IgD-negative memory B cell (primary cell): ENCODE data around the gene ARL6IP5. TPM values are rescaled to one million over a fixed set of nuclear protein-coding genes. Genes with fewer than 3 reads are reported as not detected.
A peak's percentile ranks its signal among the peaks of the same experiment; 100 is the strongest.

ENCODE experiments used
- H3K27ac Mint-ChIP-seq, 3 donors: one replicate each; pipeline ENCODE4 v1.8.0; 2020 to 2022; ENCODE audit warnings: mild to moderate bottlenecking in 3 of 3, mixed read lengths in 3 of 3, moderate library complexity in 1 of 3
- H3K27me3 Mint-ChIP-seq: one replicate; pipeline ENCODE4 v1.8.0; 2021; ENCODE audit warnings: mixed read lengths
- H3K36me3 Mint-ChIP-seq: one replicate; pipeline ENCODE4 v1.8.0; 2020; ENCODE audit warnings: mild to moderate bottlenecking, mixed read lengths
- H3K4me1 Mint-ChIP-seq, 3 donors: one replicate each; pipeline ENCODE4 v1.8.0; 2020 to 2022; ENCODE audit warnings: mixed read lengths in 3 of 3, mild to moderate bottlenecking in 1 of 3
- H3K4me3 Mint-ChIP-seq, 4 donors: one replicate each; pipeline ENCODE4 v1.8.0; 2020 to 2022; ENCODE audit warnings: mild to moderate bottlenecking in 4 of 4, mixed read lengths in 4 of 4, moderate library complexity in 3 of 4
- H3K9me3 Mint-ChIP-seq, 3 donors: one replicate each; pipeline ENCODE4 v1.8.0; 2020 to 2021; ENCODE audit warnings: mixed read lengths in 3 of 3, mild to moderate bottlenecking in 1 of 3
- polyA plus RNA-seq: library from polyadenylated mRNA; unstranded; fragments of 300-500 nt; fragmentation: Illumina TruSeq; gene quantifications from one replicate; pipeline ENCODE4 v1.2.3, GENCODE V29; 2021

ARL6IP5 gene
- polyA plus RNA-seq, 1 donor from 2014 or later: 374 TPM

GRCh38 chr3:69080233-69080920 lies 4.4 kb upstream of the ARL6IP5 start, which contains the start of gene UBA3:
UBA3 (minus strand) TSS chr3:69080365; CDS start chr3:69080353, 12 bp downstream.
- H3K36me3 Mint-ChIP-seq: peaks cover 3% of the 10 kb centered on the region
- H3K4me3 Mint-ChIP-seq: peak within 1 kb of the TSS; percentile 86 to 95 (median 92)
- no peaks in the 10 kb centered on the region for H3K27me3 Mint-ChIP-seq
- H3K9me3 Mint-ChIP-seq: no peaks in the 10 kb centered on the region
- H3K4me1 Mint-ChIP-seq: peaks cover 51 to 55% (median 52%) of the 10 kb centered on the region in 3 donors
- H3K27ac Mint-ChIP-seq: peak within 1 kb of the TSS; percentile 87 to 97 (median 96)

DNA sequence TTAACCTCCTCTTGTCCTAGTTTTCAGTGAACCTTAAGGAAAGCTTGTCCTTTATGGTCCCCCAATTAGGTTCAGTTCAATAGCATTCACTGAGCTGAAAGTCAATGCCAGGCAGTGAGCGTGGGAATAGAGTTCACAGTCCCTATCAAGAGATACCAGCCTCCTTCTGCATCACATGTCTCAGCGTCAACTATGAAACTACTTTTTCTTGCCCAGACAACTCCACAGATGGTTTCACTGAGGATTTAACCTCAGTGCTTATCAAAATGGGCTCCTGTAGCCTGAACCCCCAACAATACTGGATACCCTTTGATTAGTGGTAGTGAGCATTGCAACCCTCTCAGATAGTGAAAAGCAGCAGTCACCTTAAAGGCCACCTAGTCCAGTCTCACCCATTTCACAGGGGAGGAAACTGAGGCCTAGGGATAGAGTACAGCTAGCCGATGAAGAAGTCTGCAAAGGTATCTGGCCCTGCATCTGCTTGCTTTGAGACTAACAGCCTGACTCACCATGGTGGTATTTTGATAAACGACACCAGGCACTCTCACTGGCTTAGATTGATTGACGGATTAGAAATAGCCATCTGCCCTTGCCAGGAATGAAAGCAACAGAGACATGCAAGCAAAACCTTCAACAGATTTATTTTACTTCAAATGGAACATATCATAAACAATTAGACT lies 3.0 kb upstream of the ARL6IP5 start:
- Mint-ChIP-seq H3K36me3 (peaks cover 3% of the 10 kb centered on the region), H3K27me3 (no peaks in the 10 kb centered on the region), H3K4me3 (peak overlapping the region; percentile 69 to 93 (median 88)), H3K4me1 (peaks cover 54 to 56% (median 56%) of the 10 kb centered on the region in 3 donors), H3K9me3 (no peaks in the 10 kb centered on the region), H3K27ac (peak overlapping the region; percentile 87 to 97 (median 90))

GRCh38 chr3:69082361-69082760 lies 2.4 kb upstream of the ARL6IP5 start:
- Mint-ChIP-seq H3K27me3 (no peaks in the 10 kb centered on the region), H3K36me3 (peaks cover 3% of the 10 kb centered on the region), H3K4me3 (peak overlapping the region; percentile 59 to 93 (median 88)), H3K27ac (peak overlapping the region; percentile 87 to 97 (median 90)), H3K9me3 (no peaks in the 10 kb centered on the region), H3K4me1 (peaks cover 50 to 56% (median 56%) of the 10 kb centered on the region in 3 donors)

GRCh38 chr3:69082805-69083204 lies 1.9 kb upstream of the ARL6IP5 start:
- no peaks in the 10 kb centered on the region for H3K9me3 Mint-ChIP-seq
- H3K27me3 Mint-ChIP-seq: no peaks in the 10 kb centered on the region
- peaks cover 3% of the 10 kb centered on the region for H3K36me3 Mint-ChIP-seq
- H3K4me1 Mint-ChIP-seq: peaks cover 48 to 55% (median 54%) of the 10 kb centered on the region in 3 donors
- peak overlapping the region; percentile 87 to 97 (median 90) for H3K27ac Mint-ChIP-seq
- H3K4me3 Mint-ChIP-seq: peak overlapping the region; percentile 59 to 93 (median 88)

GRCh38 chr3:69085168-69085832 lies 563 bp downstream of the ARL6IP5 start:
- Mint-ChIP-seq H3K36me3 (no peaks in the 10 kb centered on the region), H3K9me3 (no peaks in the 10 kb centered on the region), H3K4me1 (peaks cover 54 to 68% (median 61%) of the 10 kb centered on the region in 3 donors), H3K27ac (peak overlapping the region; percentile 87 to 97 (median 90)), H3K27me3 (no peaks in the 10 kb centered on the region), H3K4me3 (peak overlapping the region; percentile 88 to 98 (median 96))

DNA sequence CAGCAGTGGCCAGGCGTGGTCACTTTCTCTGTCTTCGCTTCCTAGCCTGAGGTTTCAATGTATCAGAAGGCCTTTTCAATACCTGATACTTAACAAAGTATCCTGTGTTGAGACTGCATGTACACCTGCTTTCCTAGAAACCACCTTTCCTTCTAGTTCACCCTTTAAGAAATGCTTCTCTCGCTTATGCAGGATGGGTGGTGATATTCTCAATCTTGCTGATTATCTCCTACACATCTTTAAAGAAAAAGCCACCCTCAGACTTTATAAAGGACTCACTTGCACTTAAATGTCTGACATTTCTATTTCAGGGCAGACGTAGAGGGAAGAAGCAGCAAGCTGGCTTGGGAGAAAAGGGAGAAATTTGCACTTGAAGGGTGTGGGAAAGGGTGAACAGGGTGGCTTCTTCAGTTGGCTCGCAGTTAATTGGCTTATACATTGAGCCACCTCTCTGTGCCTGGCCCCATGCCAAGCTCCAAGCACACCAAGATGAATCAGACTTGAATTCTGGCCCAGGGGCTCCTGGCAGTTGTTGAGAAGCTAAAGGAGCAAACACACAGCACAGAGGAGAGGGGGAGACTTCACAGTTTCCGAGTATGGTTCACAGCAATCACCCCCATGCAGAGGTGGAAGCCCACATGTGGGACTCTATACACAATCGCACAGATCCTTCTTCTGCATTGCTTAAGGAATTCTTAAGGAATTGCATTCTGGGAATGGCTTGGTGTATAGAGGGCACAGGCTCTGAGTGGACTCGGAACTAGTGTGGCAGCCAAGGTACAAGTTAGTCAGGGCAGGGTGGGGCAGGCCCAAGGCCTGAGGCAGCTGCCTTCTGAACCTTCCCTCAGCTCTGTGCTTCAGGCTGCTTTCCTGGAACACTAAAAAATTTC lies 1.3 kb downstream of the ARL6IP5 start:
- Mint-ChIP-seq H3K36me3 (peaks cover 2% of the 10 kb centered on the region), H3K27ac (peak overlapping the region; percentile 87 to 97 (median 90)), H3K27me3 (no peaks in the 10 kb centered on the region), H3K4me1 (peaks cover 55 to 69% (median 64%) of the 10 kb centered on the region in 3 donors), H3K4me3 (peak overlapping the region; percentile 88 to 98 (median 96)), H3K9me3 (no peaks in the 10 kb centered on the region)

GRCh38 chr3:69087030-69087791 lies 2.5 kb downstream of the ARL6IP5 start:
- Mint-ChIP-seq H3K27ac (peak overlapping the region in 1 of 3 donors; percentile 78), H3K4me1 (peaks cover 48 to 66% (median 64%) of the 10 kb centered on the region in 3 donors), H3K27me3 (no peaks in the 10 kb centered on the region), H3K4me3 (peak overlapping the region; percentile 31 to 81 (median 68)), H3K9me3 (no peaks in the 10 kb centered on the region), H3K36me3 (peaks cover 2% of the 10 kb centered on the region)

- no peaks in the 10 kb centered on the region for H3K9me3 Mint-ChIP-seq
- H3K27me3 Mint-ChIP-seq: no peaks in the 10 kb centered on the region
- peaks cover 49 to 66% (median 63%) of the 10 kb centered on the region in 3 donors for H3K4me1 Mint-ChIP-seq
- peak overlapping the region; percentile 76 to 89 (median 87) for H3K27ac Mint-ChIP-seq
- H3K36me3 Mint-ChIP-seq: peaks cover 2% of the 10 kb centered on the region
- H3K4me3 Mint-ChIP-seq: peak overlapping the region; percentile 62 to 90 (median 82)
Measured at GRCh38 chr3:69088063-69088462, 3.3 kb downstream of the ARL6IP5 start.

DNA sequence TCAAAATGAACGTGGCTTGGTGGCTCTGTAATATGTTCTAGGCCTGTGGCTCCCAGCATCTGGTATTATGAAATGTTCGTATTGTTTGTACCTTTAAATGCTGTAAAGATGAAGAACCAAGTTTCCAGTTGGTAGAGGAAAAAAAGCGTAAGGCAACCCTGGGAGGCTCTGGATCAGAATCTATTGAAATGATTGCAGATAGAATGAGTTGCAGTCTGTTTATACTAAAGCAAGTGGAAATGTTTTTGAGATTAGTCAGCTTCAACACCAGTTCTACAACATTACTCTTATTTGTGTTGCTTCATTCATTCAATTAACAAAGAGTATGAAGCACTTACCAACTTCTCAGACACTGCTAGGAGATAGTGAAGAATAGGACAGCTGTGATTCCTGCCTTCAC lies 5.3 kb downstream of the ARL6IP5 start:
- peaks cover 58 to 69% (median 63%) of the 10 kb centered on the region in 3 donors for H3K4me1 Mint-ChIP-seq
- H3K4me3 Mint-ChIP-seq: peak overlapping the region; percentile 48 to 90 (median 82)
- H3K27ac Mint-ChIP-seq: peak overlapping the region; percentile 87 to 99 (median 90)
- peaks cover 2% of the 10 kb centered on the region for H3K36me3 Mint-ChIP-seq
- H3K9me3 Mint-ChIP-seq: no peaks in the 10 kb centered on the region
- H3K27me3 Mint-ChIP-seq: no peaks in the 10 kb centered on the region

- Mint-ChIP-seq H3K27me3 (no peaks in the 10 kb centered on the region), H3K9me3 (no peaks in the 10 kb centered on the region), H3K4me3 (peak overlapping the region; percentile 81 to 84 (median 82)), H3K36me3 (peaks cover 2% of the 10 kb centered on the region), H3K27ac (peak overlapping the region; percentile 87 to 98 (median 96)), H3K4me1 (peaks cover 65 to 78% (median 70%) of the 10 kb centered on the region in 3 donors)
Measured at GRCh38 chr3:69091389-69092029, 6.8 kb downstream of the ARL6IP5 start.

DNA sequence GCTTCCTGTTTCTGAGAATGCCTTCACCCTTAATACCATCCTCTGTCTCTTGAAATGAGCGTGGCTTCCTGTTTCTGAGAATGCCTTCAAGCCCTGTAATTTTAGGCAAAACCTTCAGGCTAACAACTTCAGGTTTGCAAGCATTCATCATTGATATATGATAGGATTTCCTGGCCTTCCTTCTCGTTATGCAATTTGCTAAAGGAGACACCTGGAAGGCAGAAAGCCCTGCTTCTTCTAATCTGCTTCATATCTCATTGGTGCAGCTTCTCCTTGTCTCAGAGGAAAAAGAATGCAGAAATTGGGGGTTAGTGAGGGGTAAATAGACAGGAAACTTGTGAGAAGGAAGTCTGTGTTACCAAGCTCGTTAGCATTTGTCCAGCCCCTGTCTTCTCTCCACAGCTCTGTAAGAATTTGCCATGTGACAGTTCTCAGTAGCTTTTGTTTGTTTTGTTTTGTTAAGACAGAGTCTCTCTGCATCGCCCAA lies 7.3 kb downstream of the ARL6IP5 start:
- Mint-ChIP-seq H3K9me3 (no peaks in the 10 kb centered on the region), H3K4me1 (peaks cover 66 to 81% (median 70%) of the 10 kb centered on the region in 3 donors), H3K27me3 (no peaks in the 10 kb centered on the region), H3K27ac (peak overlapping the region; percentile 87 to 98 (median 96)), H3K36me3 (peaks cover 2% of the 10 kb centered on the region), H3K4me3 (peak overlapping the region; percentile 81 to 84 (median 82))

DNA sequence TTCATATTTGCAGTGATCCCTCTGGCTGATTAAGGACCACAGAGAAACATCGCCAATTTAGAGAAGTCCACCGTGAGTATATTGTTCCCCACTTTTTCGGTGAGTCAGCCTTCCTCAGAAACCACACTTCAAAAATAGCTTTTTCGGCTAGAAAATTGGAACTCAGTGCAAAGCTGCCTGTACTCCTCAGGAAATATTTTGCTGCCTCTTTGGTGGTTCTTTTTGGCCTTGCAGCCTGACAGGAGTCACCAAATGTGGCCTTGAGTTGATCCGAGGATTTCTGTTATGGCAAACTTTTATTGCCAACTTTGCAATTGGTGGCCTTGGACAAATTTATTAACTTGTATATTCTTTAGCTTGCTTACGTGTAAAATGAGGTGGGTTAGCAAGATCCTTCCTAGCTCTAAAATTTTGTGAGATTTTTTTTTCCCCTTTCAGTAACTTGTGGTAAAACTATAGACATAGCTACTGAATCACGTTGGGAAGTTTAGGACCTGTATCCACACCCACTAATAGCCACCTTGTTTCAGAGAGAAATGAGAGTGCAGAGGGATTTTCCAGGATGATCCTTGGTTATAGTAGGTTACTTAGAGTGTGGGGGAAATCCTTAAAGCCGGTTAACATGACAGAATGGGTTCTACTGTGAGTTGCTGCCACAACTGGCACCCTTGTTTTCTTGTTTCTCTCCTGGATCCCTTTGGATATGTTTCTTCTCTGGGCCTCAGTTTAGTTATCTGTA lies 9.9 kb downstream of the ARL6IP5 start:
- Mint-ChIP-seq H3K4me1 (peaks cover 64 to 71% (median 66%) of the 10 kb centered on the region in 3 donors), H3K27me3 (no peaks in the 10 kb centered on the region), H3K9me3 (no peaks in the 10 kb centered on the region), H3K27ac (peak overlapping the region; percentile 87 to 98 (median 96)), H3K36me3 (peaks cover 6% of the 10 kb centered on the region), H3K4me3 (peak overlapping the region; percentile 46 to 87 (median 78))
